ENCODE results near the gene SLC25A44.

DNA sequence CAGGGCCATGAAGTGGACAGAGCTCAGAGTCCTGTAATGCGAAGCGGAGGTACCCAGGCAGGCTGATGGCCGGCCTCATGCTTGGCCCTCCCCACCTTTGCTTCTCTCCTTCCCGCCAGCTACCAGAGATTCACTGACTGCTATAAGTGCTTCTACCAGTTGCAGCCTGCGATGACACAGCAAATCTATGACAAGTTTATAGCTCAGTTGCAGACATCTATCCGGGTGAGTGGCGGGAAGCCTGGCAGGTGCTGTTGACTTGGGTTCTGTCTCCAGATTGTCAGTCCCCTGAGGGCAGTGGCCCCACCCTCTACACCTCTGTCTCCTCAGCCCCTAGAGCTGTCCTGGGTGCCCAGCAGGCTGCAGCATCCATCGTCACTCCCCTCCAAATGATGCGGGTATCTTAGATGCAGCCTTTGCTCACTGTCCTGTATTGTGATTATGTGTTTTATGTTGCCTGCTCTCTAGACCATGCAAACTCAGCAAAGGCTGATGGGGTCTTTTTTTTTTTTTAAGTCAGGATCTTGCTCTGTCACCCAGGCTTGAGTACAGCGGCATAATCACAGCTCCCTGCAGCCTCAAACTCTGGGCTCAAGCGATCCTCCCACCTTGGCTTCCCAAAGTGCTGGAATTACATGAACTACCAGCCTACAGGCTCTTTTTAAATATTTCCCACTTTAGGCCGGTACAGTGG is 38.4 kb downstream of the SLC25A44 start:
- no peak for TF ChIP-seq POLR2AphosphoS5 (IDR thresholded peaks at IDR 0.05)
- TF ChIP-seq, protein P1, sequence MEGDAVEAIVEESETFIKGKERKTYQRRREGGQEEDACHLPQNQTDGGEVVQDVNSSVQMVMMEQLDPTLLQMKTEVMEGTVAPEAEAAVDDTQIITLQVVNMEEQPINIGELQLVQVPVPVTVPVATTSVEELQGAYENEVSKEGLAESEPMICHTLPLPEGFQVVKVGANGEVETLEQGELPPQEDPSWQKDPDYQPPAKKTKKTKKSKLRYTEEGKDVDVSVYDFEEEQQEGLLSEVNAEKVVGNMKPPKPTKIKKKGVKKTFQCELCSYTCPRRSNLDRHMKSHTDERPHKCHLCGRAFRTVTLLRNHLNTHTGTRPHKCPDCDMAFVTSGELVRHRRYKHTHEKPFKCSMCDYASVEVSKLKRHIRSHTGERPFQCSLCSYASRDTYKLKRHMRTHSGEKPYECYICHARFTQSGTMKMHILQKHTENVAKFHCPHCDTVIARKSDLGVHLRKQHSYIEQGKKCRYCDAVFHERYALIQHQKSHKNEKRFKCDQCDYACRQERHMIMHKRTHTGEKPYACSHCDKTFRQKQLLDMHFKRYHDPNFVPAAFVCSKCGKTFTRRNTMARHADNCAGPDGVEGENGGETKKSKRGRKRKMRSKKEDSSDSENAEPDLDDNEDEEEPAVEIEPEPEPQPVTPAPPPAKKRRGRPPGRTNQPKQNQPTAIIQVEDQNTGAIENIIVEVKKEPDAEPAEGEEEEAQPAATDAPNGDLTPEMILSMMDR (IDR thresholded peaks at IDR 0.05), result no peak
- TF ChIP-seq POLR2A (IDR thresholded peaks at IDR 0.05), result no peak
- no peak for TF ChIP-seq EP300 (IDR thresholded peaks at IDR 0.05; ENCODE audit: low read depth)
